Esophagus squamous epithelium (tissue), 4 donors: ENCODE measurements around the gene ZCWPW2.

Experiments used
- POLR2A ChIP-seq, 4 donors: fragments of 450-650 bp; IDR thresholded peaks; one replicate each; pipeline ENCODE4 v1.6.1; 2017; ENCODE audit warnings: antibody characterized with exemption in 4 of 4, mild to moderate bottlenecking in 4 of 4, moderate library complexity in 3 of 4
- TF ChIP-seq, protein P1 (sequence below), 6 experiments: fragments of 450-650 bp in 4 of 6; fragments of 200-600 bp in 2 of 6; sonication (generic) in 2 of 6; IDR thresholded peaks; one replicate each; pipeline ENCODE4 v1.5.1; 2016 to 2019; ENCODE audit warnings: antibody characterized with exemption in 6 of 6, mild to moderate bottlenecking in 4 of 6, moderate library complexity in 4 of 6

DNA sequence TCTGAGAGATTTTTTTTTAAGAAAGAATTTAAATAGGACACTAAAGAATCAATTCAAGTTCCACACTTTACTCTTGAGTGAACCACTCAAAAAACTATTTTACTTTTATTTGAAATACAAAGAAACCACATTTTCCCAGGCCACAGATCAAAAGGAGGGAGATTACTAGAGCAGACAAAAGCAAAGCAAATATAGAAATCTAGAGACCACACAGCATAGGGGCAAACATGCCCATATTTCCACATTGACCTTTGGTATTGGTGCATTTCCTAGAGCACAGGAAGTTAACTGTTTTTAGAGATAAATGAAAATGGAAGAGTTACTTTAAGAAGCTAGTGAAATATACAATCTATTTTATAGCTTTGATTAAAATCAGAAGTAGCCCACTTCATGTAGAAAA is 27.5 kb upstream of the ZCWPW2 start:
- TF ChIP-seq, protein P1, sequence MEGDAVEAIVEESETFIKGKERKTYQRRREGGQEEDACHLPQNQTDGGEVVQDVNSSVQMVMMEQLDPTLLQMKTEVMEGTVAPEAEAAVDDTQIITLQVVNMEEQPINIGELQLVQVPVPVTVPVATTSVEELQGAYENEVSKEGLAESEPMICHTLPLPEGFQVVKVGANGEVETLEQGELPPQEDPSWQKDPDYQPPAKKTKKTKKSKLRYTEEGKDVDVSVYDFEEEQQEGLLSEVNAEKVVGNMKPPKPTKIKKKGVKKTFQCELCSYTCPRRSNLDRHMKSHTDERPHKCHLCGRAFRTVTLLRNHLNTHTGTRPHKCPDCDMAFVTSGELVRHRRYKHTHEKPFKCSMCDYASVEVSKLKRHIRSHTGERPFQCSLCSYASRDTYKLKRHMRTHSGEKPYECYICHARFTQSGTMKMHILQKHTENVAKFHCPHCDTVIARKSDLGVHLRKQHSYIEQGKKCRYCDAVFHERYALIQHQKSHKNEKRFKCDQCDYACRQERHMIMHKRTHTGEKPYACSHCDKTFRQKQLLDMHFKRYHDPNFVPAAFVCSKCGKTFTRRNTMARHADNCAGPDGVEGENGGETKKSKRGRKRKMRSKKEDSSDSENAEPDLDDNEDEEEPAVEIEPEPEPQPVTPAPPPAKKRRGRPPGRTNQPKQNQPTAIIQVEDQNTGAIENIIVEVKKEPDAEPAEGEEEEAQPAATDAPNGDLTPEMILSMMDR (IDR thresholded peaks at IDR 0.05): no peak
- TF ChIP-seq POLR2A (IDR thresholded peaks at IDR 0.05): no peak
